ENCODE results near the gene ADAP1. TPM values are rescaled to one million over a fixed set of nuclear protein-coding genes. Genes with fewer than 3 reads are reported as not detected.
A peak's percentile ranks its signal among the peaks of the same experiment; 100 is the strongest.
"Not testable (repeated sequence)": the region's sequence is repeated elsewhere in the genome, so short reads cannot be mapped to it uniquely, and the experiment has no call there.

The ADAP1 gene
- total RNA-seq, 1 experiment from 2014 or later = 34.0 TPM

GRCh38 chr7:908591-909357 is 45.7 kb downstream of the ADAP1 start:
- H3K9me3 ChIP-seq (ENCODE audit: control insufficient read depth in 1 of 2, insufficient read depth in 1 of 2, low read depth in 1 of 2, low read length in 2 of 2); POLR2A ChIA-PET; BruUV-seq (replicated peaks); H3K36me3 ChIP-seq (ENCODE audit: control insufficient read depth in 1 of 2, insufficient read depth in 2 of 2, low read length in 2 of 2); H3K9me2 ChIP-seq (ENCODE audit: insufficient read depth); H2AFZ ChIP-seq (ENCODE audit: low read depth, low read length, poor library complexity, severe bottlenecking); H3K79me2 ChIP-seq (ENCODE audit: insufficient read depth, low read length); H4K20me1 ChIP-seq (ENCODE audit: insufficient read depth); DNase-seq (ENCODE audit: low read depth, low spot score); H3K27me3 ChIP-seq (ENCODE audit: insufficient read depth, low read length); H3K9ac ChIP-seq (ENCODE audit: low read length): not testable (repeated sequence)
- peak; percentile 88 for ATAC-seq
- intact Hi-C loops (cut with micrococcal nuclease) = loop anchor here (2.0 to 10.0 kb wide), 2 partner anchors 46 to 156 kb away; partner anchors contain the start of gene ADAP1
- Histone ChIP-seq H3K4me1 (ENCODE audit: control insufficient read depth in 1 of 2, insufficient read depth in 2 of 2, low read length in 2 of 2) (peaks cover 3 to 12% of the 10 kb centered on the region in 2 experiments), H3K27ac (ENCODE audit: low read depth, low read length) (peak overlapping the region; percentile 18; the same call in 1 of the 2 replicates), H3K4me3 (replicated peaks in 1 of 2; ENCODE audit: low read depth in 1 of 2, low read length in 2 of 2) (peak overlapping the region; percentile 11 to 48; a peak in 2 of 4 replicates), H3K4me2 (ENCODE audit: low read length) (peak overlapping the region; percentile 73)
- TF ChIP-seq, protein P1, sequence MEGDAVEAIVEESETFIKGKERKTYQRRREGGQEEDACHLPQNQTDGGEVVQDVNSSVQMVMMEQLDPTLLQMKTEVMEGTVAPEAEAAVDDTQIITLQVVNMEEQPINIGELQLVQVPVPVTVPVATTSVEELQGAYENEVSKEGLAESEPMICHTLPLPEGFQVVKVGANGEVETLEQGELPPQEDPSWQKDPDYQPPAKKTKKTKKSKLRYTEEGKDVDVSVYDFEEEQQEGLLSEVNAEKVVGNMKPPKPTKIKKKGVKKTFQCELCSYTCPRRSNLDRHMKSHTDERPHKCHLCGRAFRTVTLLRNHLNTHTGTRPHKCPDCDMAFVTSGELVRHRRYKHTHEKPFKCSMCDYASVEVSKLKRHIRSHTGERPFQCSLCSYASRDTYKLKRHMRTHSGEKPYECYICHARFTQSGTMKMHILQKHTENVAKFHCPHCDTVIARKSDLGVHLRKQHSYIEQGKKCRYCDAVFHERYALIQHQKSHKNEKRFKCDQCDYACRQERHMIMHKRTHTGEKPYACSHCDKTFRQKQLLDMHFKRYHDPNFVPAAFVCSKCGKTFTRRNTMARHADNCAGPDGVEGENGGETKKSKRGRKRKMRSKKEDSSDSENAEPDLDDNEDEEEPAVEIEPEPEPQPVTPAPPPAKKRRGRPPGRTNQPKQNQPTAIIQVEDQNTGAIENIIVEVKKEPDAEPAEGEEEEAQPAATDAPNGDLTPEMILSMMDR (IDR thresholded peaks at IDR 0.05 in 2 of 3, conservative IDR thresholded peaks at IDR 0.05 in 1 of 3; ENCODE audit: borderline replicate concordance in 1 of 3, insufficient read depth in 1 of 3, low read depth in 2 of 3, low read length in 2 of 3) = peak; percentile 55 to 76 (median 72)
- TF ChIP-seq RAD21 (IDR thresholded peaks at IDR 0.05; ENCODE audit: low read depth) = peak; percentile 84
- CTCF ChIA-PET = interaction anchor here (1.4 kb wide), 1 partner anchor 36 kb away, joined by 3 read pairs; no protein-coding TSS in a partner anchor
- RAD21 ChIA-PET (ENCODE audit: low non-redundant PET in 1 of 2, low total read pairs in 2 of 2, uncharacterized antibody in 2 of 2, unreplicated experiment in 2 of 2) = interaction anchor here in 1 of 2 experiments (0.6 kb wide), 1 partner anchor 31 kb away, joined by 7 read pairs; no protein-coding TSS in a partner anchor

- intact Hi-C loops (cut with micrococcal nuclease) = loop anchor here (2.0 to 10.0 kb wide), 2 partner anchors 47 to 157 kb away; partner anchors contain the start of gene ADAP1
- ChIA-PET RAD21 (ENCODE audit: low non-redundant PET in 1 of 2, low total read pairs in 2 of 2, uncharacterized antibody in 2 of 2, unreplicated experiment in 2 of 2) (no interaction called here), CTCF (no interaction called here), POLR2A (no interaction called here)
- Histone ChIP-seq H3K9ac (ENCODE audit: low read length) (no peak overlapping the region), H3K9me2 (ENCODE audit: insufficient read depth) (no peaks in the 10 kb centered on the region), H3K4me1 (ENCODE audit: control insufficient read depth in 1 of 2, insufficient read depth in 2 of 2, low read length in 2 of 2) (peaks cover 3 to 12% of the 10 kb centered on the region in 2 experiments; a peak in 2 of 4 replicates), H3K4me3 (replicated peaks in 1 of 2; ENCODE audit: low read depth in 1 of 2, low read length in 2 of 2) (no peak overlapping the region), H3K27ac (ENCODE audit: low read depth, low read length) (no peak overlapping the region; the same call in 1 of the 2 replicates), H3K9me3 (ENCODE audit: control insufficient read depth in 1 of 2, insufficient read depth in 1 of 2, low read depth in 1 of 2, low read length in 2 of 2) (no peaks in the 10 kb centered on the region), H3K27me3 (ENCODE audit: insufficient read depth, low read length) (0 out of 2 replicates have a peak, but pooled peaks cover 2% of the 10 kb centered on the region), H3K36me3 (ENCODE audit: control insufficient read depth in 1 of 2, insufficient read depth in 2 of 2, low read length in 2 of 2) (no peaks in the 10 kb centered on the region), H3K4me2 (ENCODE audit: low read length) (no peak overlapping the region), H3K79me2 (ENCODE audit: insufficient read depth, low read length) (no peaks in the 10 kb centered on the region), H4K20me1 (ENCODE audit: insufficient read depth) (no peaks in the 10 kb centered on the region), H2AFZ (ENCODE audit: low read depth, low read length, poor library complexity, severe bottlenecking) (no peak overlapping the region)
- DNase-seq (ENCODE audit: low read depth, low spot score) = no peak
- BruUV-seq (replicated peaks) = no TSS peak
- ATAC-seq = no peak
- TF ChIP-seq, protein P1 (IDR thresholded peaks at IDR 0.05 in 2 of 3, conservative IDR thresholded peaks at IDR 0.05 in 1 of 3; ENCODE audit: borderline replicate concordance in 1 of 3, insufficient read depth in 1 of 3, low read depth in 2 of 3, low read length in 2 of 3) = no peak
- TF ChIP-seq JUND (IDR thresholded peaks at IDR 0.05) (no peak), SRF (IDR thresholded peaks at IDR 0.05; ENCODE audit: low read depth) (no peak), RAD21 (IDR thresholded peaks at IDR 0.05; ENCODE audit: low read depth) (no peak), ELF1 (IDR thresholded peaks at IDR 0.05; ENCODE audit: borderline replicate concordance, low read depth) (no peak), CEBPB (IDR thresholded peaks at IDR 0.05; ENCODE audit: low read depth) (no peak)
- TF ChIP-seq, protein P2, sequence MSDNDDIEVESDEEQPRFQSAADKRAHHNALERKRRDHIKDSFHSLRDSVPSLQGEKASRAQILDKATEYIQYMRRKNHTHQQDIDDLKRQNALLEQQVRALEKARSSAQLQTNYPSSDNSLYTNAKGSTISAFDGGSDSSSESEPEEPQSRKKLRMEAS (IDR thresholded peaks at IDR 0.05) = no peak
Observed at GRCh38 chr7:908159-908581, 46.3 kb downstream of the ADAP1 start.
